ENCODE results near the gene ERN1.

DNA sequence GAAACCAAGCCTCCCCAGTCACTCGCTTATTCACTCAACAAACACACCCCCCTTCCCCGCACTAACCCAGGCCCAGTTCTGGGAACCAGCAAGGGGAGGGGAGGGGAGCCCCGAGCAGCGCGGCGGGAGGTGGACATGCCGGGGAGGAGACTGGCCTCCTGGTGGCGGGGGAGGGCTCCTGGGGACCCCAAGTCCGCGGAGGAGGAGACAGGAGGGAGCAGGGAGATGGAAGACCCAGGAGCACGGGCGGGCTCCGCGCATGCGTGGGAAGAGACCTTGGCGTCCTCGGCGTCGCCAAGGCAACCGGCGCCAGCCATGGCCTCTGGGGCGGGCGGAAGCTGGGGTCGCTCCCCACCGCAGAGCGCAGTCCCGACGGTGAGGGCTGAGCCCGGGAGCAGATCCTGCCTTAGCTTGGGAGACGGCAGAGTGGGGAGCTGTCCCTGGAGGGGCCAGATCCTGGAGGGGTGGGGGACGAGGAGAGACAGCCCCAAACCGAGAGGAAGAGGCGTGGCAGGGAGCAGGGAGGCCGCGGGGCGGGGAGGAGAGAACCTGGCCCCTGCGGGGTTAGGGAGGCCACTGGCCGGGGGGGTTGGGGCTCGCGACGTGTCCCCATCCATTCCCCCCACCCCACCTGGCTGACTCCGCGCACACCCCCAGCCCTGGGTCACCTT, 131.8 kb downstream of the ERN1 start, which contains the start of gene PRR29:
- TF ChIP-seq, protein P1, sequence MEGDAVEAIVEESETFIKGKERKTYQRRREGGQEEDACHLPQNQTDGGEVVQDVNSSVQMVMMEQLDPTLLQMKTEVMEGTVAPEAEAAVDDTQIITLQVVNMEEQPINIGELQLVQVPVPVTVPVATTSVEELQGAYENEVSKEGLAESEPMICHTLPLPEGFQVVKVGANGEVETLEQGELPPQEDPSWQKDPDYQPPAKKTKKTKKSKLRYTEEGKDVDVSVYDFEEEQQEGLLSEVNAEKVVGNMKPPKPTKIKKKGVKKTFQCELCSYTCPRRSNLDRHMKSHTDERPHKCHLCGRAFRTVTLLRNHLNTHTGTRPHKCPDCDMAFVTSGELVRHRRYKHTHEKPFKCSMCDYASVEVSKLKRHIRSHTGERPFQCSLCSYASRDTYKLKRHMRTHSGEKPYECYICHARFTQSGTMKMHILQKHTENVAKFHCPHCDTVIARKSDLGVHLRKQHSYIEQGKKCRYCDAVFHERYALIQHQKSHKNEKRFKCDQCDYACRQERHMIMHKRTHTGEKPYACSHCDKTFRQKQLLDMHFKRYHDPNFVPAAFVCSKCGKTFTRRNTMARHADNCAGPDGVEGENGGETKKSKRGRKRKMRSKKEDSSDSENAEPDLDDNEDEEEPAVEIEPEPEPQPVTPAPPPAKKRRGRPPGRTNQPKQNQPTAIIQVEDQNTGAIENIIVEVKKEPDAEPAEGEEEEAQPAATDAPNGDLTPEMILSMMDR (IDR thresholded peaks at IDR 0.05): no peak
- TF ChIP-seq POLR2A (IDR thresholded peaks at IDR 0.05): no peak
